Activated B cell treated with CpG ODN at 0.5 μM for 24 hours (primary cell): ENCODE data around the gene NCK2. TPM values are rescaled to one million over a fixed set of nuclear protein-coding genes. Genes with fewer than 3 reads are reported as not detected.
A peak's percentile ranks its signal among the peaks of the same experiment; 100 is the strongest.

ENCODE experiments used
- ATAC-seq: fragments of 200-7000 bp; cut with Tn5 transposase; one replicate; pipeline ENCODE4 v1.10.0; 2021; ENCODE audit warnings: low read depth, mild to moderate bottlenecking, moderate library complexity
- CTCF ChIA-PET: fragments of 350-600 bp; sonication (Branson Sonifier 250); formaldehyde crosslinking; loops from one replicate; lab custom pipeline; 2021; ENCODE audit warnings: antibody characterized with exemption; lab: Charles Lee
- POLR2A ChIA-PET: fragments of 350-600 bp; sonication (Branson Sonifier 250); formaldehyde crosslinking; loops from one replicate; lab custom pipeline; 2021; ENCODE audit warnings: antibody characterized with exemption; lab: Charles Lee
- DNase-seq: peaks from one replicate; pipeline ENCODE4 v3.0.0; 2022
- H3K27ac Mint-ChIP-seq: one replicate; pipeline ENCODE4 v1.8.0; 2020; ENCODE audit warnings: mixed read lengths
- H3K27me3 Mint-ChIP-seq: one replicate; pipeline ENCODE4 v1.8.0; 2021; ENCODE audit warnings: mixed read lengths
- H3K36me3 Mint-ChIP-seq: one replicate; pipeline ENCODE4 v1.8.0; 2021; ENCODE audit warnings: low read depth, mixed read lengths
- H3K4me1 Mint-ChIP-seq: one replicate; pipeline ENCODE4 v1.8.0; 2021; ENCODE audit warnings: mixed read lengths
- H3K4me3 Mint-ChIP-seq: one replicate; pipeline ENCODE4 v1.8.0; 2020; ENCODE audit warnings: mild to moderate bottlenecking, mixed read lengths
- H3K9me3 Mint-ChIP-seq: one replicate; pipeline ENCODE4 v1.8.0; 2020; ENCODE audit warnings: mixed read lengths
- CTCF ChIP-seq: fragments of 200-600 bp; IDR thresholded peaks from one replicate; pipeline ENCODE4 v1.8.0; 2022; ENCODE audit warnings: antibody characterized with exemption, mild to moderate bottlenecking
- intact Hi-C: fragments of 100-400 bp; cut with micrococcal nuclease; formaldehyde crosslinking; loops from one replicate; pipeline ENCODE4 v1.15.1; 2024
- total RNA-seq: library from RNA; stranded (reverse); gene quantifications from 2 replicates; pipeline ENCODE4 v1.2.3, GENCODE V29; 2022

The NCK2 gene
- total RNA-seq, 1 donor from 2014 or later = 53.4 TPM

DNA sequence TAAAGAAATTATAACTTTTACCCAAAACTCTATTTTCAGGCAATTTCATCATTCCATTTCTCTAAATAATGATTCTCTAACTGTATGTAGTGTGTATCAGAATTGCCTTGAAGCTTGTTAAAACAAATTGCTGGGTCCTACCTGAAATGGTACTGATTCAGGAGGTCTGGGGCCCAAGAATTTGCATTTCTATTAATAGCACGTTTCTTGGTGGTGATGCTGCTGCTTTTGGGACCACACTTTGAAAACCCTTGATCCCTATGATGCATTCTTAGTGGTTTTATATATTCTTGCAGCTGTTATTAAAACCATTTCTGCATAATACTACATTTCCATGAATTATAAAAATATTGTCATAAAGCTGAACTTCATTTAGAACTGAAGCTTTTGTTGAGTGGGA, 140.7 kb downstream of the NCK2 start:
- Mint-ChIP-seq H3K27ac (peak overlapping the region; percentile 79), H3K27me3 (no peaks in the 10 kb centered on the region), H3K4me1 (peaks cover 59% of the 10 kb centered on the region), H3K36me3 (peaks cover 79% of the 10 kb centered on the region), H3K4me3 (no peak overlapping the region), H3K9me3 (peaks cover 6% of the 10 kb centered on the region)
- DNase-seq = no peak
- no peak for TF ChIP-seq CTCF
- CTCF ChIA-PET = interaction anchor here (0.6 kb wide), 1 partner anchor 34 kb away, joined by 3 read pairs; no protein-coding TSS in a partner anchor
- ATAC-seq = no peak
- POLR2A ChIA-PET = interaction anchor here (0.7 to 1.0 kb wide), 2 partner anchors 87 to 140 kb away, joined by 3 read pairs; no protein-coding TSS in a partner anchor
- intact Hi-C loops = loop anchor here (5.0 kb wide), 1 partner anchor 308 kb away; no protein-coding TSS in a partner anchor

- peaks cover 6% of the 10 kb centered on the region for H3K9me3 Mint-ChIP-seq
- H3K36me3 Mint-ChIP-seq = peaks cover 80% of the 10 kb centered on the region
Observed at GRCh38 chr2:105886029-105886454, 141.3 kb downstream of the NCK2 start.

GRCh38 chr2:105886687-105887086, 142.0 kb downstream of the NCK2 start:
- no peak for TF ChIP-seq CTCF
- H3K27me3 Mint-ChIP-seq = no peaks in the 10 kb centered on the region
- ChIA-PET CTCF (no interaction called here), POLR2A (no interaction called here)
- intact Hi-C loops = loop anchor here (2.0 to 5.0 kb wide), 2 partner anchors 18 to 309 kb away; no protein-coding TSS in a partner anchor
- H3K4me1 Mint-ChIP-seq = peaks cover 64% of the 10 kb centered on the region
- ATAC-seq (no peak), DNase-seq (no peak)
- peak overlapping the region; percentile 16 for H3K27ac Mint-ChIP-seq
- no peak overlapping the region for H3K4me3 Mint-ChIP-seq
- H3K9me3 Mint-ChIP-seq = peaks cover 6% of the 10 kb centered on the region
- H3K36me3 Mint-ChIP-seq = peaks cover 76% of the 10 kb centered on the region

More at GRCh38 chr2:105886029-105886454, 141.3 kb downstream of the NCK2 start:
- TF ChIP-seq CTCF = no peak
- peak overlapping the region; percentile 32 for H3K4me3 Mint-ChIP-seq
- CTCF ChIA-PET = interaction anchor here (0.6 kb wide), 1 partner anchor 34 kb away, joined by 3 read pairs; no protein-coding TSS in a partner anchor
- intact Hi-C loops = loop anchor here (2.0 to 5.0 kb wide), 2 partner anchors 19 to 309 kb away; no protein-coding TSS in a partner anchor
- H3K27me3 Mint-ChIP-seq = no peaks in the 10 kb centered on the region
- POLR2A ChIA-PET = interaction anchor here (0.7 kb wide), 1 partner anchor 87 kb away, joined by 3 read pairs; no protein-coding TSS in a partner anchor
- peak overlapping the region; percentile 79 for H3K27ac Mint-ChIP-seq
- ATAC-seq (no peak), DNase-seq (no peak)
- H3K4me1 Mint-ChIP-seq = peaks cover 63% of the 10 kb centered on the region

- no peaks in the 10 kb centered on the region for H3K27me3 Mint-ChIP-seq
- DNase-seq = no peak
- no peak for TF ChIP-seq CTCF
- H3K9me3 Mint-ChIP-seq = peaks cover 6% of the 10 kb centered on the region
- intact Hi-C loops = loop anchor here (2.0 to 5.0 kb wide), 2 partner anchors 18 to 310 kb away; no protein-coding TSS in a partner anchor
- CTCF ChIA-PET = interaction anchor here (1.4 kb wide), 1 partner anchor 310 kb away, joined by 3 read pairs; no protein-coding TSS in a partner anchor
- peaks cover 61% of the 10 kb centered on the region for H3K4me1 Mint-ChIP-seq
- POLR2A ChIA-PET = no interaction called here
- H3K36me3 Mint-ChIP-seq = peaks cover 71% of the 10 kb centered on the region
- no peak for ATAC-seq
- no peak overlapping the region for H3K4me3 Mint-ChIP-seq
- H3K27ac Mint-ChIP-seq = peak overlapping the region; percentile 59
Observed at GRCh38 chr2:105887256-105887655, 142.5 kb downstream of the NCK2 start.

DNA sequence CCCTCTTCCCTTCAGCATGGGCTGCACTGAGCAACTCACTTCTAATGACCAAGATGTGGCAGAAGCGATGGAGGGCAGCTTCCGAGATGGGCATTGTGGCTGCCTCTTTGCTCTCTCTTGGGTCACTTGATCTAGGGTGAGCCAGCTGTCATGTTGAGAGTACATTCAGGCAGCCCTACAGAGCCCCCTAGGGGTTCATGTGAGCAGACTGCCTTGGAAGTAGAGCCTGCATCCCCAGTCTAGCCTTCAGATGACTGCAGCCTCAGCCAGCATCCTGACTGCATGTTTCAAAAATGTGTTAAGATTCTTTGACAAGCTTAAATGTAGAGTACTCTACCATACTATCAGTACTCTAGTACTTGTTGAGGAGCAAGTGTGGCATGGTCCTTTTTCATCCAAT, 143.9 kb downstream of the NCK2 start:
- H3K9me3 Mint-ChIP-seq = peaks cover 6% of the 10 kb centered on the region
- H3K4me1 Mint-ChIP-seq = peaks cover 51% of the 10 kb centered on the region
- ChIA-PET CTCF (interaction anchor here (1.4 kb wide), 1 partner anchor 311 kb away, joined by 3 read pairs; no protein-coding TSS in a partner anchor), POLR2A (no interaction called here)
- H3K36me3 Mint-ChIP-seq = peaks cover 64% of the 10 kb centered on the region
- no peak overlapping the region for H3K27ac Mint-ChIP-seq
- intact Hi-C loops = loop anchor here (5.0 kb wide), 1 partner anchor 311 kb away; no protein-coding TSS in a partner anchor
- no peak for ATAC-seq
- no peaks in the 10 kb centered on the region for H3K27me3 Mint-ChIP-seq
- H3K4me3 Mint-ChIP-seq = no peak overlapping the region
- TF ChIP-seq CTCF = no peak
- DNase-seq = no peak
